Mucosa of descending colon (tissue), 3 donors: ENCODE data around the gene RXRA. TPM values are rescaled to one million over a fixed set of nuclear protein-coding genes. Genes with fewer than 3 reads are reported as not detected.

ENCODE experiments used
- ATAC-seq: fragments of 200-7000 bp; cut with Tn5 transposase; one replicate; pipeline ENCODE4 v1.9.1; 2020; ENCODE audit warnings: mild to moderate bottlenecking, moderate library complexity
- DNase-seq, 3 donors: peaks; one replicate each; pipeline ENCODE4 v3.0.0-alpha.2; 2020
- H3K36me3 ChIP-seq: fragments of 200-600 bp; one replicate; pipeline ENCODE4 v1.8.0; 2021; ENCODE audit warnings: low read depth, mild to moderate bottlenecking
- H3K4me1 ChIP-seq: fragments of 200-600 bp; one replicate; pipeline ENCODE4 v1.8.0; 2021; ENCODE audit warnings: low read depth, mild to moderate bottlenecking
- H3K4me3 ChIP-seq: fragments of 200-600 bp; one replicate; pipeline ENCODE4 v1.8.0; 2021; ENCODE audit warnings: mild to moderate bottlenecking
- H3K9me3 ChIP-seq: fragments of 200-600 bp; one replicate; pipeline ENCODE4 v1.8.0; 2021; ENCODE audit warnings: mild to moderate bottlenecking
- CTCF ChIP-seq: fragments of 200-600 bp; IDR thresholded peaks from one replicate; pipeline ENCODE4 v1.8.0; 2022; ENCODE audit warnings: antibody characterized with exemption, mild to moderate bottlenecking
- intact Hi-C, 2 donors: fragments of 100-400 bp; cut with DNase I in 1 of 2; cut with micrococcal nuclease in 1 of 2; formaldehyde crosslinking; loops; one replicate each; pipeline versions ENCODE4 v1.11.0 to v1.11.1; 2022; cut with DNase I, micrococcal nuclease
- total RNA-seq, 3 donors: library from RNA; stranded (reverse); fragmentation: NEBNext Ultra II Directional in 2 of 3; extraction: Animal tissue kit (Norgen Biotek cat#: 25700) in 2 of 3; gene quantifications; one replicate each; pipeline versions ENCODE4 v1.2.1 to v1.2.4, GENCODE V29; 2021 to 2023
- donor health status: DM: no; HTN: no; CAD: no; lungs with moderate emphysema.
- donor health status: DM: no; HTN: no; CAD: no.
- donor health status: DM: no; HTN: yes; CAD: no.

Gene RXRA
- total RNA-seq, 3 donors from 2014 or later = 75.2 to 101 (median 85.3) TPM

- ATAC-seq = no peak
- TF ChIP-seq CTCF = no peak
- H3K4me1 ChIP-seq = peaks cover 58% of the 10 kb centered on the region
- no peak overlapping the region for H3K4me3 ChIP-seq
- no peak for DNase-seq
- no peaks in the 10 kb centered on the region for H3K36me3 ChIP-seq
- no peaks in the 10 kb centered on the region for H3K9me3 ChIP-seq
- intact Hi-C loops = no loop called here
Measured at GRCh38 chr9:134344800-134345310, 18.6 kb downstream of the RXRA start.

- Histone ChIP-seq H3K9me3 (no peaks in the 10 kb centered on the region), H3K4me1 (peaks cover 49% of the 10 kb centered on the region), H3K4me3 (no peak overlapping the region), H3K36me3 (no peaks in the 10 kb centered on the region)
- intact Hi-C loops = no loop called here
- no peak for TF ChIP-seq CTCF
- DNase-seq (no peak), ATAC-seq (no peak)
Measured at GRCh38 chr9:134345737-134346136, 19.5 kb downstream of the RXRA start.

GRCh38 chr9:134346151-134346550, 19.9 kb downstream of the RXRA start:
- H3K36me3 ChIP-seq = no peaks in the 10 kb centered on the region
- no peak overlapping the region for H3K4me3 ChIP-seq
- ATAC-seq = no peak
- DNase-seq = no peak
- TF ChIP-seq CTCF = no peak
- no peaks in the 10 kb centered on the region for H3K9me3 ChIP-seq
- intact Hi-C loops = no loop called here
- peaks cover 45% of the 10 kb centered on the region for H3K4me1 ChIP-seq

GRCh38 chr9:134346840-134347583, 20.8 kb downstream of the RXRA start:
- H3K36me3 ChIP-seq = no peaks in the 10 kb centered on the region
- H3K9me3 ChIP-seq = no peaks in the 10 kb centered on the region
- DNase-seq (no peak), ATAC-seq (no peak)
- H3K4me1 ChIP-seq = peaks cover 39% of the 10 kb centered on the region
- no peak overlapping the region for H3K4me3 ChIP-seq
- intact Hi-C loops = no loop called here
- no peak for TF ChIP-seq CTCF

GRCh38 chr9:134347996-134348395, 21.7 kb downstream of the RXRA start:
- no peak for TF ChIP-seq CTCF
- intact Hi-C loops = no loop called here
- no peak for ATAC-seq
- Histone ChIP-seq H3K36me3 (no peaks in the 10 kb centered on the region), H3K4me3 (no peak overlapping the region), H3K4me1 (peaks cover 36% of the 10 kb centered on the region), H3K9me3 (no peaks in the 10 kb centered on the region)
- no peak for DNase-seq
